ENCODE data around the gene ABI2.
"Not testable (repeated sequence)": the region's sequence is repeated elsewhere in the genome, so short reads cannot be mapped to it uniquely, and the experiment has no call there.

ABI2 gene

GRCh38 chr2:203327901-203328759 is at the start of gene ABI2:
ABI2 (plus strand) TSS chr2:203328394; CDS start chr2:203328515, 121 bp downstream.
- peak; percentile 60 for DNase-seq

- DNase-seq = no peak
Observed at GRCh38 chr2:203279288-203279687, 48.9 kb upstream of the ABI2 start.

- DNase-seq = no peak
Observed at GRCh38 chr2:203280428-203281064, 47.6 kb upstream of the ABI2 start.

GRCh38 chr2:203282101-203282500 is 46.1 kb upstream of the ABI2 start:
- no peak for DNase-seq

- DNase-seq = no peak
Observed at GRCh38 chr2:203286532-203286931, 41.7 kb upstream of the ABI2 start.

GRCh38 chr2:203301667-203302066 is 26.5 kb upstream of the ABI2 start:
- DNase-seq = no peak

GRCh38 chr2:203302586-203302985 is 25.6 kb upstream of the ABI2 start:
- DNase-seq = not testable (repeated sequence)

- no peak for DNase-seq
Observed at GRCh38 chr2:203310688-203311436, 17.3 kb upstream of the ABI2 start.

- no peak for DNase-seq
Observed at GRCh38 chr2:203326356-203326755, 1.8 kb upstream of the ABI2 start.

GRCh38 chr2:203327582-203327900 is 653 bp upstream of the ABI2 start:
- DNase-seq = no peak

- peak; percentile 33 for DNase-seq
Observed at GRCh38 chr2:203328760-203329540, 756 bp downstream of the ABI2 start.

GRCh38 chr2:203330434-203330833 is 2.2 kb downstream of the ABI2 start:
- DNase-seq = no peak

- DNase-seq = no peak
Observed at GRCh38 chr2:203338322-203338721, 10.1 kb downstream of the ABI2 start.

- DNase-seq = no peak
Observed at GRCh38 chr2:203340791-203341487, 12.7 kb downstream of the ABI2 start.

GRCh38 chr2:203341741-203342310 is 13.6 kb downstream of the ABI2 start:
- DNase-seq = no peak

- DNase-seq = not testable (repeated sequence)
Observed at GRCh38 chr2:203342374-203342773, 14.2 kb downstream of the ABI2 start.

GRCh38 chr2:203344667-203345066 is 16.5 kb downstream of the ABI2 start:
- DNase-seq = no peak

- no peak for DNase-seq
Observed at GRCh38 chr2:203346612-203347011, 18.4 kb downstream of the ABI2 start.

- DNase-seq = no peak
Observed at GRCh38 chr2:203347375-203347774, 19.2 kb downstream of the ABI2 start.

GRCh38 chr2:203352604-203353255 is 24.5 kb downstream of the ABI2 start:
- DNase-seq = no peak

GRCh38 chr2:203354966-203355365 is 26.8 kb downstream of the ABI2 start:
- no peak for DNase-seq
